Ureter (tissue), 1 donor: Measurements from ENCODE around the gene LRRN1. TPM values are rescaled to one million over a fixed set of nuclear protein-coding genes. Genes with fewer than 3 reads are reported as not detected.
"Not testable (repeated sequence)": the region's sequence is repeated elsewhere in the genome, so short reads cannot be mapped to it uniquely, and the experiment has no call there.

Source experiments
- DNase-seq: peaks from one replicate; pipeline ENCODE4 v3.0.0-alpha.2; 2020; ENCODE audit warnings: low spot score
- total RNA-seq: library from RNA; stranded (reverse); gene quantifications from one replicate; pipeline ENCODE4 v1.2.4, GENCODE V29; 2023
- donor health status: DM: yes; HTN: yes; CAD: no.

The LRRN1 gene
- total RNA-seq, 1 donor from 2014 or later: 4.7 TPM

- DNase-seq: no peak
These were observed 7.6 kb downstream of the LRRN1 start for GRCh38 chr3:3806856-3807255.

GRCh38 chr3:3813013-3813412 lies 13.8 kb downstream of the LRRN1 start:
- DNase-seq: no peak

- no peak for DNase-seq
These were observed 16.0 kb downstream of the LRRN1 start for GRCh38 chr3:3815206-3815605.

GRCh38 chr3:3816034-3816433 lies 16.8 kb downstream of the LRRN1 start:
- DNase-seq: no peak

GRCh38 chr3:3817865-3818264 lies 18.6 kb downstream of the LRRN1 start:
- no peak for DNase-seq

- no peak for DNase-seq
These were observed 22.5 kb downstream of the LRRN1 start for GRCh38 chr3:3821777-3822176.

- no peak for DNase-seq
These were observed 25.8 kb downstream of the LRRN1 start for GRCh38 chr3:3825035-3825434.

- no peak for DNase-seq
These were observed 27.3 kb downstream of the LRRN1 start for GRCh38 chr3:3826521-3826920.

GRCh38 chr3:3827111-3827510 lies 27.9 kb downstream of the LRRN1 start:
- DNase-seq: no peak

GRCh38 chr3:3828417-3828816 lies 29.2 kb downstream of the LRRN1 start:
- not testable (repeated sequence) for DNase-seq

GRCh38 chr3:3836845-3837244 lies 37.6 kb downstream of the LRRN1 start:
- no peak for DNase-seq

- no peak for DNase-seq
These were observed 43.1 kb downstream of the LRRN1 start for GRCh38 chr3:3842356-3842755.

GRCh38 chr3:3847994-3848922 lies 49.0 kb downstream of the LRRN1 start:
- no peak for DNase-seq

GRCh38 chr3:3848923-3849275 lies 49.7 kb downstream of the LRRN1 start:
- DNase-seq: no peak

GRCh38 chr3:3851621-3852323 lies 52.5 kb downstream of the LRRN1 start:
- no peak for DNase-seq

GRCh38 chr3:3853544-3853943 lies 54.3 kb downstream of the LRRN1 start:
- no peak for DNase-seq

- no peak for DNase-seq
These were observed 55.8 kb downstream of the LRRN1 start for GRCh38 chr3:3855056-3855455.

GRCh38 chr3:3860235-3860634 lies 61.0 kb downstream of the LRRN1 start:
- no peak for DNase-seq

- DNase-seq: no peak
These were observed 63.3 kb downstream of the LRRN1 start for GRCh38 chr3:3862534-3862933.

- no peak for DNase-seq
These were observed 76.3 kb downstream of the LRRN1 start for GRCh38 chr3:3875491-3875890.

- DNase-seq: no peak
These were observed 81.8 kb downstream of the LRRN1 start for GRCh38 chr3:3881050-3881449.

- DNase-seq: not testable (repeated sequence)
These were observed 88.1 kb downstream of the LRRN1 start for GRCh38 chr3:3887311-3887710.

- no peak for DNase-seq
These were observed 94.4 kb downstream of the LRRN1 start for GRCh38 chr3:3893590-3893989.
